GM12872 (cell line): ENCODE measurements around the gene RALGPS1.

Source experiments
- CTCF ChIP-seq: IDR thresholded peaks from 3 replicates; pipeline ENCODE4 v1.5.1; 2011; ENCODE audit warnings: low read depth, mild to moderate bottlenecking, low read length, moderate library complexity; ENCODE audit not compliant: insufficient read depth

Gene RALGPS1

GRCh38 chr9:127086771-127087170, 172.2 kb downstream of the RALGPS1 start:
- no peak for TF ChIP-seq CTCF

- no peak for TF ChIP-seq CTCF
Measured at GRCh38 chr9:127087411-127087810, 172.8 kb downstream of the RALGPS1 start.

DNA sequence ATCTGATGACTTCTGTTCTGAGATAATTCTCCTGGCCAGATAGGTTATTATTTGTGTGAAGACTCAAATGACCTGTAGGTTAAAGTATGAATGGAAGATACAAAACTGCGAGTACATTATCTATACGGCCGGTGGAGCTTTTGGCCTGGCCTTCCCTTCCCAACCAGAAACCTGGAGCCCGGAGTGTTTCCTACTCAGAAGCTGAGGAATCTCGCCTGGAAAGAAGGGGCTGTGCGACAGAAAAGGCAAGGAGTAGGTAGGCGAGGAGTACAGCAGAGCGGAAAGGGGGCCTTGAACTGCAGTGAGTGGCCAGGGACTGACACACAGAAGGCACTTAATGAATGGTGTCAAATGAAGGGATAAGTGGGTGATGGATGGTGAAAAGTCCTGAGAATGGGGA, 173.3 kb downstream of the RALGPS1 start:
- TF ChIP-seq CTCF, result no peak

DNA sequence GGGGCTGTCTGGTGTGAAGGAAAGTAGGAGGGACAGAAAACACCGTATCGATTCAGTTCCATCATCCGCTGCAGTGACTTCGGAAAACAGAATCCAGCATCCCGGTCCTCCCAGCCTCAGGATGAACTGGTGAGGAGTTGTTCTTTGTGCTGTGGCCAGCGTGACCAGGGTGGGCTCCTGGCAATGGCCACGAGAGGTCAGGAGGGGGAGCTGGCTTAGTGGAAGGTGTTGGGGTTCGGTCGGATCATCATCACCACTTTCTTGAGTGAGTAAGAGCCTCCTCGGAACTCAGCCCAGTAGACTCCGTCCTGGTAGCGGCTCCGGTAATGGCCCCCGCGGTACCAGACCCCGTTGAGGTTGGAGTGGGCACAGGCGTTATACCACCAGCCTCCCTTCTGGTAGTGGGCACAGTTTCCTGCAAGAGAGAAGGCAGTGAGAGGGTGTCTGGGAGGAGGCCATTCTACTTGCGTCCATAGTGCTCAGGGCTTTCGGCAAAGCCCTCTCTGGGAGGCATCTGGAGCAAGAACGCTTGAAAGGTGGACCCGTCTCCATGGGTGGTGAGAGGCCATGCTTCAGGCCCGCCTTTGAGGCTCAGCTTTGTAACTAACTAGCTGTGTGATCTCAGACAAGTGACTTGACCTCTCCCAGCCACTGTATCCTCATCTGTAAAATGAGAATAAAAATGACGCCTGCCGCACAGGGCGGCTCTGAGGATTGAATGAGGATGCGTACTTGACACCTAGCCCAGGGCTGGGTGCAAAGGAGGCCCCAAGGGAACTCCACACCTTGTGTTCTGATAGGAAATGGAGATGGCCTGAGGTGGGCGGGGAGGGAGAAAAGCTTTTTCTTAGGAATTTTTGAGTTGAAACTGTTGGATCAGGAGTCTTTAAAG, 174.4 kb downstream of the RALGPS1 start:
- TF ChIP-seq CTCF, result no peak

DNA sequence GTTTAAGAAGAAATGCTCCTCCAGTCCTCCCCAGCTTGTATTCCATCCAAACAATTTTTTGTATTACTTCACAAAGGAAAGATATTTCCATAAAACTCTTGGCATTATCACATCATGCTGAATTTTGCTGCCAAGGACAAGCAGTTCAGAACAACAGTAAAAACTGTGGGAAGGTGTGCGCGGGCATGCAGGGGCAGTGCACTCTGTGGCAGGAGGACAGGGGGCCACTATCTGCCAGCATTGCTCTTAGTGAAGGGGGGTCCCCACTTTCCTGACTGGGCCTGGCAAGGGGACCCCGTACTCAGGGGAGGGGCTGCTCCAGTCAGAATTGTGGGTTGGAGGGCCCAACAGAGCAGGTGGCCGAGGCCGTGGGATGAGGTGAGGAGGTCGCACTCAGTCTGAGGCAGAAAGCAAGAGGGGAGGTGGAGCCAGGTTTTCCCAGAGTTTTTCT, 175.1 kb downstream of the RALGPS1 start:
- TF ChIP-seq CTCF, result no peak

DNA sequence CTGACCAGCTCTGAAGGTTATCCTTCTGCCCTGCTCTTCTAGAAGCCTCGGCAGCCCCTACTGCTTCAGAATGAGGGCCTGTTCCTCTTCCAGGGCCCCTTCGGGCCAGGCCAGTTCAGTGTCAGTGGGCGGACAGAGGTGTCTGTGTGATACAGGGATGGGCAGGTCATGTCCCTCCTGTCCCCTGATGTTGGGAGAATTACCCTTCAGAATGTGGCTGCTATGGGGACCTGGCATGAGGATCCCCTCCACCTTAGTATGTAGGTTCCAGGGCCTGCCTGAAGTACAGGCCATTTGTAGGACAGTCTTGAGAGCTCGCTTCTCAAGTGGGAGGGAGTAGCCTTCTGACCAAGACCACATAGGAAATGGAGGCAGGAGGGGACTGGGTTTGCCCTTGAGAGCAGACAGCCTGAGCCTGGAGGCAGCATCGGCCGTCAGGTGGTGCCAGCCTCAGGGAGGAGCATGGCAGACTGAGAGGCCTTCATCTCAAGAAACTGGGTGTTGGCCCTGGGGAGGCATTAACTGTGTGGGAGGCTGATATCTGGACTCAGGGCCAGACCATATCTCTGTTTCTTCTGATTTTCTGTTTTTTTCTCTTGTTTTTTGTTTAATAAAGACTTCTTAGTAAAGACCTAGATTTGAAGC, 175.9 kb downstream of the RALGPS1 start:
- TF ChIP-seq CTCF, result no peak

- no peak for TF ChIP-seq CTCF
Measured at GRCh38 chr9:127091526-127091925, 176.9 kb downstream of the RALGPS1 start.
